Choroid plexus epithelial cell (primary cell): Measurements from ENCODE around the gene COX10.
"Not testable (repeated sequence)": the region's sequence is repeated elsewhere in the genome, so short reads cannot be mapped to it uniquely, and the experiment has no call there.

Experiments
- DNase-seq: peaks from one replicate; pipeline ENCODE4 v3.0.0-alpha.2; 2010; ENCODE audit warnings: low read depth
- H3K4me3 ChIP-seq: 2 replicates; pipeline ENCODE4 v1.5.1; 2011; ENCODE audit warnings: low read depth, mild to moderate bottlenecking, control low read depth, low read length, moderate library complexity
- CTCF ChIP-seq: conservative IDR thresholded peaks from 2 replicates; pipeline ENCODE4 v1.5.1; 2011; ENCODE audit warnings: low read depth, mild to moderate bottlenecking, control low read depth, inconsistent platforms, low read length, moderate library complexity

The COX10 gene

GRCh38 chr17:14212401-14212800 lies 143.1 kb downstream of the COX10 start:
- TF ChIP-seq CTCF, result no peak
- no peak overlapping the region for H3K4me3 ChIP-seq
- DNase-seq, result no peak

- no peak for TF ChIP-seq CTCF
- DNase-seq, result no peak
- H3K4me3 ChIP-seq, result no peak overlapping the region
Measured at GRCh38 chr17:14214271-14214670, 145.0 kb downstream of the COX10 start.

GRCh38 chr17:14222611-14223010 lies 153.3 kb downstream of the COX10 start:
- DNase-seq, result no peak
- TF ChIP-seq CTCF, result no peak

GRCh38 chr17:14225254-14225980 lies 156.1 kb downstream of the COX10 start:
- no peak for DNase-seq
- H3K4me3 ChIP-seq, result no peak overlapping the region
- TF ChIP-seq CTCF, result no peak

More at GRCh38 chr17:14222611-14223010, 153.3 kb downstream of the COX10 start:
- no peak overlapping the region for H3K4me3 ChIP-seq

GRCh38 chr17:14227052-14227451 lies 157.7 kb downstream of the COX10 start:
- TF ChIP-seq CTCF, result no peak
- H3K4me3 ChIP-seq, result no peak overlapping the region
- no peak for DNase-seq

- no peak overlapping the region for H3K4me3 ChIP-seq
- DNase-seq, result peak; percentile 15
- TF ChIP-seq CTCF, result no peak
Measured at GRCh38 chr17:14228903-14229302, 159.6 kb downstream of the COX10 start.

GRCh38 chr17:14231187-14231586 lies 161.9 kb downstream of the COX10 start:
- DNase-seq, result peak; percentile 31
- not testable (repeated sequence) for H3K4me3 ChIP-seq

GRCh38 chr17:14235047-14235446 lies 165.7 kb downstream of the COX10 start:
- not testable (repeated sequence) for DNase-seq, H3K4me3 ChIP-seq

GRCh38 chr17:14236032-14236431 lies 166.7 kb downstream of the COX10 start:
- DNase-seq, H3K4me3 ChIP-seq: not testable (repeated sequence)

GRCh38 chr17:14236762-14237161 lies 167.5 kb downstream of the COX10 start, which contains the start of gene CDRT15:
Gene CDRT15 (minus strand): TSS chr17:14236862. CDS start chr17:14236833, 29 bp downstream.
- H3K4me3 ChIP-seq, DNase-seq: not testable (repeated sequence)

GRCh38 chr17:14239271-14239670 lies 170.0 kb downstream of the COX10 start:
- not testable (repeated sequence) for H3K4me3 ChIP-seq, DNase-seq
